Endodermal cell (in vitro differentiated cells): ENCODE results near the gene ADORA1. TPM values are rescaled to one million over a fixed set of nuclear protein-coding genes. Genes with fewer than 3 reads are reported as not detected.

Experiments used
- DNase-seq: peaks from one replicate; pipeline ENCODE4 v3.0.0-alpha.2; 2017
- H3K27ac ChIP-seq: 2 replicates; pipeline ENCODE4 v1.5.1; 2013; ENCODE audit warnings: mild to moderate bottlenecking, low read depth, low read length, moderate library complexity
- H3K27me3 ChIP-seq: 2 replicates; pipeline ENCODE4 v1.6.1; 2013; ENCODE audit warnings: mild to moderate bottlenecking, low read length, moderate library complexity; ENCODE audit not compliant: insufficient read depth, control insufficient read depth, poor library complexity, severe bottlenecking
- H3K36me3 ChIP-seq: 2 replicates; pipeline ENCODE4 v1.7.0; 2013; ENCODE audit warnings: mild to moderate bottlenecking, low read length, moderate library complexity; ENCODE audit not compliant: control insufficient read depth, insufficient read depth
- H3K4me1 ChIP-seq: one replicate; pipeline ENCODE4 v1.7.0; 2013; ENCODE audit warnings: low read length; ENCODE audit not compliant: control insufficient read depth, insufficient read depth
- H3K4me3 ChIP-seq: 2 replicates; pipeline ENCODE4 v1.5.1; 2013; ENCODE audit warnings: mild to moderate bottlenecking, low read length, moderate library complexity
- H3K9ac ChIP-seq: 2 replicates; pipeline ENCODE4 v1.6.1; 2013; ENCODE audit warnings: mild to moderate bottlenecking, low read length, moderate library complexity; ENCODE audit not compliant: poor library complexity, severe bottlenecking; ENCODE audit errors: extremely low read depth
- H3K9me3 ChIP-seq: 2 replicates; pipeline ENCODE4 v1.6.1; 2013; ENCODE audit warnings: mild to moderate bottlenecking, low read length, moderate library complexity; ENCODE audit not compliant: control insufficient read depth
- H3K27ac Mint-ChIP-seq: 2 replicates; pipeline ENCODE4 v1.8.0; 2020; ENCODE audit warnings: mixed read lengths
- H3K27me3 Mint-ChIP-seq: 2 replicates; pipeline ENCODE4 v1.8.0; 2021; ENCODE audit warnings: mild to moderate bottlenecking, mixed read lengths; ENCODE audit not compliant: insufficient read depth
- H3K36me3 Mint-ChIP-seq: 2 replicates; pipeline ENCODE4 v1.8.0; 2020; ENCODE audit warnings: low read depth, mixed read lengths
- H3K4me1 Mint-ChIP-seq: 2 replicates; pipeline ENCODE4 v1.8.0; 2020; ENCODE audit warnings: mixed read lengths
- H3K4me3 Mint-ChIP-seq: 2 replicates; pipeline ENCODE4 v1.8.0; 2020; ENCODE audit warnings: mild to moderate bottlenecking, moderate library complexity, mixed read lengths
- H3K9me3 Mint-ChIP-seq: 2 replicates; pipeline ENCODE4 v1.8.0; 2020; ENCODE audit warnings: mild to moderate bottlenecking, mixed read lengths
- WGBS, 2 experiments: methylation state at CpG; one replicate each; pipeline versions ENCODE4 v1.1.5 to v1.1.7; 2013; ENCODE audit warnings: missing lambda C conversion rate in 2 of 2, mixed read lengths in 1 of 2; ENCODE audit not compliant: insufficient coverage in 1 of 2, insufficient read length in 1 of 2; 5-methylcytosine and 5-hydroxymethylcytosine counted together
- total RNA-seq, 2 donors: library from RNA; stranded (reverse); fragmentation: NEBNext Ultra II Directional in 1 of 2; extraction: Animal tissue kit (Norgen Biotek cat#: 25700) in 1 of 2; gene quantifications; 2 replicates in 1 of 2; 3 replicates in 1 of 2; pipeline ENCODE4 v1.2.1, GENCODE V29; 2021
- TF ChIP-seq, protein P1 (sequence below): fragments of 200-600 bp; sonication (generic); conservative IDR thresholded peaks from 2 replicates; pipeline ENCODE4 v1.5.0; 2021; ENCODE audit warnings: antibody characterized with exemption, mild to moderate bottlenecking

The ADORA1 gene
- total RNA-seq, 2 donors from 2014 or later: 2.0 to 2.1 TPM

DNA sequence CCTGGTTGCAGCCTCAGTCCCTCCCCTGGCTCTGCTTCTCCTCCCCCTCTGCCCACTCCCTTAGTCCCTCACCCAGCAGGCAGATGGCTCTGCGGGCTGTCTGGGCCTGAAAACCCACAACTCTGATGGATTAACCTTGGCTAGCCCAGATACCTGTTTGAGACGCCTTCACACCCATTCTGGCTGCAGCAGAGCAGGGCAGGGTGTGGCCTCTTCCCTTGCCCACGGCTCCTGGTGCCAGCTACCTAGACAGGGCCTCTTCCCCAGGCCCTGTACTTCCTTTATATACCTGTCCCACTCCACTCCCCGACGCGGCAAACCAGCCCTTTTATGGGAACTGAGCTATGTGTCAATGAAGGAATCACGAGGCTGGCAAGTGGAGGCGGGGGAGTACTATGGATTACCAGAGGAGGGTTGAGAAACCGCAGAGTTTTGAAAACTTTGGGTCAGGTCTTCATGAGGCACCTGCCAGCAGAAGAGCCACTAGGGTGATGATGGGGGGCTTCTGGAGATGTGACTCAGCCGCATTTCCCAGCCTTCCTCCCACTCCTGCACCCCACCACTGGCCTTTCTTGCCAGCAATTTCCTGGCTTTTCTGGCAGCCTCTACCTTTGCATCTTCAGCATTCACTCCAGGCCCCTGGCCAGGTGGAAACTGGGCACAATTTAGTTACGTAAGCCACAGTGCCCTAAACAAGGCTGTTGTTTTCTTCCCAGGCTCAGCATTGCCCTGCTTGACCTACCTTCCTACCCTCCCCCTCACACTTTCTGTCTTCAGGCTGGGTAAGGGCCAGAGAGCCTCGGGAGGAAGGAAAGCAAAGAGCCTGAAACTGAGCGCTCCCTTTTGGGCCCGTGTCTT is 59.1 kb downstream of the ADORA1 start, which contains the start of gene CHI3L1:
TSS of gene CHI3L1 (minus strand) at position 259 of the 858 bp plus-strand sequence. CDS start at position 178, 81 bp downstream.
- Mint-ChIP-seq H3K4me3 (no peak within 1 kb of the TSS), H3K27me3 (no peaks in the 10 kb centered on the region), H3K27ac (no peak within 1 kb of the TSS), H3K4me1 (peaks cover 28% of the 10 kb centered on the region), H3K36me3 (no peaks in the 10 kb centered on the region), H3K9me3 (no peaks in the 10 kb centered on the region)
- 45 to 54% methylated on average over 3 to 13 of the region's 14 CpGs for WGBS, 2 experiments
- Histone ChIP-seq H3K4me1 (peaks cover 19% of the 10 kb centered on the region), H3K36me3 (no peaks in the 10 kb centered on the region), H3K27me3 (no peaks in the 10 kb centered on the region), H3K4me3 (no peak within 1 kb of the TSS), H3K9ac (no peak within 1 kb of the TSS), H3K9me3 (no peaks in the 10 kb centered on the region), H3K27ac (no peak within 1 kb of the TSS)
- TF ChIP-seq, protein P1, sequence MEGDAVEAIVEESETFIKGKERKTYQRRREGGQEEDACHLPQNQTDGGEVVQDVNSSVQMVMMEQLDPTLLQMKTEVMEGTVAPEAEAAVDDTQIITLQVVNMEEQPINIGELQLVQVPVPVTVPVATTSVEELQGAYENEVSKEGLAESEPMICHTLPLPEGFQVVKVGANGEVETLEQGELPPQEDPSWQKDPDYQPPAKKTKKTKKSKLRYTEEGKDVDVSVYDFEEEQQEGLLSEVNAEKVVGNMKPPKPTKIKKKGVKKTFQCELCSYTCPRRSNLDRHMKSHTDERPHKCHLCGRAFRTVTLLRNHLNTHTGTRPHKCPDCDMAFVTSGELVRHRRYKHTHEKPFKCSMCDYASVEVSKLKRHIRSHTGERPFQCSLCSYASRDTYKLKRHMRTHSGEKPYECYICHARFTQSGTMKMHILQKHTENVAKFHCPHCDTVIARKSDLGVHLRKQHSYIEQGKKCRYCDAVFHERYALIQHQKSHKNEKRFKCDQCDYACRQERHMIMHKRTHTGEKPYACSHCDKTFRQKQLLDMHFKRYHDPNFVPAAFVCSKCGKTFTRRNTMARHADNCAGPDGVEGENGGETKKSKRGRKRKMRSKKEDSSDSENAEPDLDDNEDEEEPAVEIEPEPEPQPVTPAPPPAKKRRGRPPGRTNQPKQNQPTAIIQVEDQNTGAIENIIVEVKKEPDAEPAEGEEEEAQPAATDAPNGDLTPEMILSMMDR: no peak
- DNase-seq: peak; percentile 69

DNA sequence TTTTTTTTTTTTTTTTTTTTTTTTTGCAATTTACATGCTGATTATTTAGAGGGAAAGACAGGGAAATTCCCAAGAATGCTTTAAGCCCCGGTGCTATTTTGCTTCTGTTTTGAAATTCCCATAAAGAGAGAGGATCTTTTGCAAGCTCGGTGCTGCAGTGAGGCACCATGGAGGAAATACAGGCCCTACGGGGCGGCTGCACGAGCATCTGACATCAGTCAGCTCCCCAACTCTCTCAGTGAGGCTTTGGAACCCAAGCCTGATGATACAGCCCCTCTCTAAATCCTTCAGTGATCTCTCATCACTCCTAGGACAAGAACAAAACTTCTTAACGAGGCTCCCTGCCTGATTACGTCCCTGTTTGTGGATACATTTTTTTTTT is 59.8 kb downstream of the ADORA1 start:
- H3K27ac Mint-ChIP-seq: no peak overlapping the region
- H3K4me1 Mint-ChIP-seq: peaks cover 22% of the 10 kb centered on the region
- TF ChIP-seq, protein P1: no peak
- H3K36me3 Mint-ChIP-seq: no peaks in the 10 kb centered on the region
- H3K27me3 Mint-ChIP-seq: no peaks in the 10 kb centered on the region
- Histone ChIP-seq H3K27me3 (no peaks in the 10 kb centered on the region), H3K9me3 (no peaks in the 10 kb centered on the region), H3K27ac (no peak overlapping the region), H3K4me3 (no peak overlapping the region), H3K4me1 (peaks cover 15% of the 10 kb centered on the region), H3K9ac (no peak overlapping the region), H3K36me3 (no peaks in the 10 kb centered on the region)
- H3K9me3 Mint-ChIP-seq: no peaks in the 10 kb centered on the region
- DNase-seq: peak; percentile 48
- 52 to 65% methylated on average over 7 of the region's 7 CpGs for WGBS, 2 experiments
- no peak overlapping the region for H3K4me3 Mint-ChIP-seq

DNA sequence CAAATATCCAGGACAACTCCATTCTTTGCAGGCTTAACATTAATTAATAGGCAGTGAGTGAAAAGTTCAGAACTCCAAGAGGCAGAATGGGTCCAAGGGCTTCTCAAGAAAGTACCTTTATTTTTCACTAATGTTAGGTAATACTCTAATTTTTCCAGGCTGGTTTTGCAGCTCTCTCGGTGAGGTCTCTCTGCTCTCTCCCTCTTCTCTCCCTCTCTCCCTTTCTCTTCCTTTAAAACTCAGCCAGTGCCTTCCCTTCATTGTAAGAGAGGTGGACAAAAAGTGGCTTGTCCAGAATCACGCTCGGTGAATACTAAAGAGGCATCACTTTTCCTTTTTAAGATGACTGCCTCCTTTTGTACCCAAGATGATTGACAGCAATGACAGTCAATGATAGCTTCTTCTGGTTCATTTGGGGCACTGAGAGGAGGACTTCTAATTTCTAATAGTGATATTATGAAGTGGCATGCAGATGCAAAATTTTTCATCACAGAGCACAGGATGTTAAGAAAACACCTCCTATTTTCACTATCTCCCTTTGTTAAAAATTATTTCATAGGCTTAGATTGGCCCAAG is 60.3 kb downstream of the ADORA1 start:
- Mint-ChIP-seq H3K4me1 (peaks cover 22% of the 10 kb centered on the region), H3K4me3 (no peak overlapping the region), H3K9me3 (no peaks in the 10 kb centered on the region), H3K36me3 (no peaks in the 10 kb centered on the region), H3K27ac (no peak overlapping the region), H3K27me3 (no peaks in the 10 kb centered on the region)
- no peaks in the 10 kb centered on the region for H3K36me3 ChIP-seq
- 85 to 87% methylated on average over 2 to 3 of the region's 3 CpGs for WGBS, 2 experiments
- TF ChIP-seq, protein P1: no peak
- no peak overlapping the region for H3K4me3 ChIP-seq
- H3K27me3 ChIP-seq: no peaks in the 10 kb centered on the region
- no peaks in the 10 kb centered on the region for H3K9me3 ChIP-seq
- no peak overlapping the region for H3K9ac ChIP-seq
- H3K27ac ChIP-seq: no peak overlapping the region
- H3K4me1 ChIP-seq: peaks cover 15% of the 10 kb centered on the region
- DNase-seq: no peak
